Nephron (organoid): ENCODE results near the gene TAF4B.
A peak's percentile ranks its signal among the peaks of the same experiment; 100 is the strongest.

Source experiments
- H3K27ac Mint-ChIP-seq, 3 experiments: 2 replicates each; pipeline ENCODE4 v1.8.0; 2020; ENCODE audit warnings: mixed read lengths in 3 of 3, mild to moderate bottlenecking in 2 of 3, moderate library complexity in 1 of 3
- H3K27me3 Mint-ChIP-seq: 2 replicates; pipeline ENCODE4 v1.8.0; 2021; ENCODE audit warnings: low read depth, mild to moderate bottlenecking, moderate library complexity, mixed read lengths
- H3K36me3 Mint-ChIP-seq: 2 replicates; pipeline ENCODE4 v1.8.0; 2020; ENCODE audit warnings: low read depth, mixed read lengths
- H3K4me1 Mint-ChIP-seq: 2 replicates; pipeline ENCODE4 v1.8.0; 2020; ENCODE audit warnings: mixed read lengths
- H3K4me3 Mint-ChIP-seq, 3 experiments: 2 replicates each; pipeline ENCODE4 v1.8.0; 2020; ENCODE audit warnings: mild to moderate bottlenecking in 3 of 3, mixed read lengths in 3 of 3, moderate library complexity in 2 of 3
- H3K9me3 Mint-ChIP-seq: 2 replicates; pipeline ENCODE4 v1.8.0; 2020; ENCODE audit warnings: mixed read lengths
- TF ChIP-seq, protein P1 (sequence below), 3 experiments: fragments of 200-600 bp; sonication (generic); IDR thresholded peaks; one replicate each; pipeline ENCODE4 v1.5.0; 2021; ENCODE audit warnings: antibody characterized with exemption in 3 of 3; ENCODE audit not compliant: unreplicated experiment in 3 of 3

Gene TAF4B

DNA sequence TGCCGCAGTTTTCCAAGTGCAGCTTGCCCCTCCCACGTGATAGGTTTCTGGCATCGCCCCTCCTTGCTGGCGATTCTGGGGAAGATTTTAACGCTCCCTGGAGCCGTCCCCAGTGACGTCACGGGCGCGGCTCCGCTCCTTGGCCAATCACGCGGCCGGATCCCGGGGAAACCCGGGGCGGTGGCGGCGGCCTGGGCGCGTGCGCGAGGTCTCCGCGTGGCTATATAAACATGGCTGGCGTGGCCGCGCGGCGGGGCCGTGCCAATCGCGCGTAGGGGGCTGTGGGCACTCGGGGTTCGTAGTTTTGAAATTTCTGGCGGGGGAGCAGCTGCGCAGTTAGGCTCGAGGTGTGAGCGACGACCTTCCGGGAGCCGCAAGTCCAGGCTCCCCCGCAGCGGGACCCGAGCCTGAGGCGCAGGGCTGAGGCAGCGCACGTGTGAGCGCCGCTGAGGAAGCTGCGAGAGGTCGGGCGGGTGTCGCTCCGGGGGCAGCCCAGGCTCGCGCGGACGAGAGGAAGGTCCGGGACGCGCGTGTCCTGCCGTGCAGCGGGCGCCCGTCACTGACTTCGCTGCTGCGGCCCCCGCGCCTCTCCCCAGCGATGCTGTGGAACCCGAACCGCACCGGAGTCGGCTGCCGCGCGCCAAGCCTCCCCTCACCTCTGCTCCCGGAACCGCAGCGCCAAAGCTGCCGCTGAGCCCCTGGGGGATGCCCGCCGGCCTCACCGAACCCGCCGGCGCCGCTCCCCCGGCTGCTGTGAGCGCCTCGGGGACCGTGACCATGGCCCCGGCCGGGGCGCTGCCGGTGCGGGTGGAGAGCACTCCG lies at the start of gene TAF4B:
TAF4B (plus strand) TSS at position 217 of the 822 bp plus-strand sequence; CDS start at position 706, 489 bp downstream.
- peaks cover 33% of the 10 kb centered on the region for H3K27me3 Mint-ChIP-seq
- peaks cover 13% of the 10 kb centered on the region for H3K4me1 Mint-ChIP-seq
- no peaks in the 10 kb centered on the region for H3K9me3 Mint-ChIP-seq
- H3K27ac Mint-ChIP-seq = peak within 1 kb of the TSS in 2 of 3 experiments; percentile 51 to 71
- TF ChIP-seq, protein P1, sequence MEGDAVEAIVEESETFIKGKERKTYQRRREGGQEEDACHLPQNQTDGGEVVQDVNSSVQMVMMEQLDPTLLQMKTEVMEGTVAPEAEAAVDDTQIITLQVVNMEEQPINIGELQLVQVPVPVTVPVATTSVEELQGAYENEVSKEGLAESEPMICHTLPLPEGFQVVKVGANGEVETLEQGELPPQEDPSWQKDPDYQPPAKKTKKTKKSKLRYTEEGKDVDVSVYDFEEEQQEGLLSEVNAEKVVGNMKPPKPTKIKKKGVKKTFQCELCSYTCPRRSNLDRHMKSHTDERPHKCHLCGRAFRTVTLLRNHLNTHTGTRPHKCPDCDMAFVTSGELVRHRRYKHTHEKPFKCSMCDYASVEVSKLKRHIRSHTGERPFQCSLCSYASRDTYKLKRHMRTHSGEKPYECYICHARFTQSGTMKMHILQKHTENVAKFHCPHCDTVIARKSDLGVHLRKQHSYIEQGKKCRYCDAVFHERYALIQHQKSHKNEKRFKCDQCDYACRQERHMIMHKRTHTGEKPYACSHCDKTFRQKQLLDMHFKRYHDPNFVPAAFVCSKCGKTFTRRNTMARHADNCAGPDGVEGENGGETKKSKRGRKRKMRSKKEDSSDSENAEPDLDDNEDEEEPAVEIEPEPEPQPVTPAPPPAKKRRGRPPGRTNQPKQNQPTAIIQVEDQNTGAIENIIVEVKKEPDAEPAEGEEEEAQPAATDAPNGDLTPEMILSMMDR (IDR thresholded peaks at IDR 0.05; ENCODE audit: unreplicated experiment in 3 of 3) = no peak
- no peaks in the 10 kb centered on the region for H3K36me3 Mint-ChIP-seq
- peak within 1 kb of the TSS; percentile 90 to 99 (median 95) for H3K4me3 Mint-ChIP-seq

GRCh38 chr18:26181343-26181826 lies 44.9 kb upstream of the TAF4B start:
- H3K36me3 Mint-ChIP-seq = no peaks in the 10 kb centered on the region
- no peaks in the 10 kb centered on the region for H3K27me3 Mint-ChIP-seq
- no peak overlapping the region for H3K4me3 Mint-ChIP-seq
- H3K27ac Mint-ChIP-seq = no peak overlapping the region
- peaks cover 2% of the 10 kb centered on the region for H3K9me3 Mint-ChIP-seq
- TF ChIP-seq, protein P1 (IDR thresholded peaks at IDR 0.05; ENCODE audit: unreplicated experiment in 3 of 3) = no peak
- H3K4me1 Mint-ChIP-seq = no peaks in the 10 kb centered on the region

DNA sequence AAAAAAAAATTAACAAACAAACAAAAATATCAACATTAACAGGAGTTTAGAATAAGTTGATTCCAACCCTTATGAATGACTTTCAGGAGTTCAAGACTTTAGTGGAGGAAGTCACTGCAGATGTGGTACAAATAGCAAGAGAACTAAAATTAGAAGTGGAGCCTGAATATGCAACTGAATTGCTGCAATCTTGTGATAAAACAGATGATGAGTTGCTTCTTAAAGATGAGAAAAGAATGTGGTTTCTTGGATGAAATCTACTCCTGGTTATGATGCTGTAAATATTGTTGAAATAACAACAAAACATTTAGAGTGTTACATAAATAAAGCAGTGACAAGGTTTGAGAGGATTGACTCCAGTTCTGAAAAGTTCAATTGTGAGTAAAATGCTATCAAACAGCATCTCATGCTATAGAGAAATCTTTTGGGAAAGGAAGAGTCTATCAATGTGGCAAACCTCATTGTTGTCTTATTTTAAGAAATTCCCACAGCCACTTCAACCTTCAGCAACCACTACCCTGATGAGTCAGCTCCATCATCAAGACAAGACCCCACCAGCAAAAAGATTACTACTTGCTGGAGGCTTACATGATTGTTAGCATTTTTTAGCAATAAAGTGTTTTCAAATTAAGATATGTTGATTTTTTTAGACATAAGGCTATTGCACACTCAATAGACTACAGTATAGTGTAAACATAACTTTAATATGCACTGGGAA lies 42.7 kb upstream of the TAF4B start:
- no peaks in the 10 kb centered on the region for H3K27me3 Mint-ChIP-seq
- H3K4me1 Mint-ChIP-seq = no peaks in the 10 kb centered on the region
- H3K4me3 Mint-ChIP-seq = no peak overlapping the region
- H3K9me3 Mint-ChIP-seq = peaks cover 6% of the 10 kb centered on the region
- no peaks in the 10 kb centered on the region for H3K36me3 Mint-ChIP-seq
- H3K27ac Mint-ChIP-seq = no peak overlapping the region
- TF ChIP-seq, protein P1 (IDR thresholded peaks at IDR 0.05; ENCODE audit: unreplicated experiment in 3 of 3) = no peak

DNA sequence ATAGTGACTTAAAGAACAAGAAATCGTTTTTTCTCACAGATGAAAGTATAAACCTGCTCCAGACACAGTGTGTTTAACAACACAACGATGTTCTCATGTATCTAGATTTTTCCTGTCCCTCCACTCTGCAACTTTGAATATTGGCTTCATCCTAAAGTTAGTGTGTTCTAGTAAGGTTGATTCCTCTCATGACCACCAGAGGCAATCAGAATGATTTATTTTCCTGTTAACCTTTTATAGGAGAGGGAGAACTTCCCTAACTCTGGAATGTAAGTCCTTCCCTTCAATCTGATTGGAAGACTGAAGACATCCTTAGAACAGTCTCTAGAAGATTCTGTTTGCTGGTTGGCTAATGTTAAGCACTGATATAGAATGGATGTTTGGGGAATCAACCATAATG lies 41.0 kb upstream of the TAF4B start:
- Mint-ChIP-seq H3K27me3 (no peaks in the 10 kb centered on the region), H3K27ac (no peak overlapping the region), H3K9me3 (peaks cover 12% of the 10 kb centered on the region), H3K4me1 (no peaks in the 10 kb centered on the region), H3K4me3 (no peak overlapping the region), H3K36me3 (no peaks in the 10 kb centered on the region)
- TF ChIP-seq, protein P1 (IDR thresholded peaks at IDR 0.05; ENCODE audit: unreplicated experiment in 3 of 3) = no peak

DNA sequence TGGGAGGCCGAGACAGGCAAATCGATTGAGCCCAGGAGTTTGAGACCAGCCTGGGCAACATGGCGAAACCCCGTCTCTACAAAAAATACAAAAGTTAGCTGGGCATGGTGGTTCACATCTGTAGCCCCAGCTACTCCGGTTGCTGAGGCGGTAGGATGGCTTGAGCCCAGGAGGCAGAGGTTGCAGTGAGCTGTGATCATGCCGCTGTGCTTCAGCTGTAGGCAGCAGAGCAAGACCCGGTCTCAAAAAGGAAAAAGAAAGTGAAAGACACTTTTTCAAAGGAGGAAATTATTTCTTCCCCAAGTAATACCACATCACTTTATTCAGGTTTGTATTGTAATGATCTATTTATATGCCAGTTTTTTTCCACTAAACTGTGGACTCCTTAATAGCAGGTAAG lies 35.7 kb upstream of the TAF4B start:
- H3K9me3 Mint-ChIP-seq = peaks cover 9% of the 10 kb centered on the region
- no peaks in the 10 kb centered on the region for H3K36me3 Mint-ChIP-seq
- no peak overlapping the region for H3K27ac Mint-ChIP-seq
- no peaks in the 10 kb centered on the region for H3K4me1 Mint-ChIP-seq
- TF ChIP-seq, protein P1 (IDR thresholded peaks at IDR 0.05; ENCODE audit: unreplicated experiment in 3 of 3) = no peak
- H3K27me3 Mint-ChIP-seq = no peaks in the 10 kb centered on the region
- no peak overlapping the region for H3K4me3 Mint-ChIP-seq
